H9 (cell line): Measurements from ENCODE around the gene CEP128. TPM values are rescaled to one million over a fixed set of nuclear protein-coding genes. Genes with fewer than 3 reads are reported as not detected.

Source experiments
- DNase-seq: peaks from one replicate; pipeline ENCODE4 v3.0.0-alpha.2; 2017
- H2AFZ ChIP-seq: one replicate; pipeline ENCODE4 v1.6.1; 2013; ENCODE audit warnings: mild to moderate bottlenecking, low read length, control low read depth, moderate library complexity
- H2AK5ac ChIP-seq: 2 replicates; pipeline ENCODE4 v1.6.1; 2013; ENCODE audit warnings: low read length, control low read depth, mixed read lengths; ENCODE audit not compliant: insufficient read length
- H2BK120ac ChIP-seq: one replicate; pipeline ENCODE4 v1.6.1; 2013; ENCODE audit warnings: low read depth, mild to moderate bottlenecking, low read length, control low read depth, inconsistent platforms; ENCODE audit not compliant: poor library complexity, severe bottlenecking
- H2BK12ac ChIP-seq: 2 replicates; pipeline ENCODE4 v1.6.1; 2013; ENCODE audit warnings: low read length, control low read depth, mixed read lengths, low read depth; ENCODE audit not compliant: insufficient read length
- H2BK15ac ChIP-seq: 2 replicates; pipeline ENCODE4 v1.6.1; 2013; ENCODE audit warnings: low read depth, low read length, control low read depth
- H2BK20ac ChIP-seq: one replicate; pipeline ENCODE4 v1.6.1; 2013; ENCODE audit warnings: low read depth, mild to moderate bottlenecking, low read length, control low read depth, inconsistent platforms; ENCODE audit not compliant: poor library complexity, severe bottlenecking
- H2BK5ac ChIP-seq: 2 replicates; pipeline ENCODE4 v1.6.1; 2013; ENCODE audit warnings: low read length, control low read depth, mixed read lengths; ENCODE audit not compliant: insufficient read length
- H3K14ac ChIP-seq: 2 replicates; pipeline ENCODE4 v1.6.1; 2013; ENCODE audit warnings: low read length, control low read depth; ENCODE audit not compliant: insufficient read depth
- H3K18ac ChIP-seq: 2 replicates; pipeline ENCODE4 v1.6.1; 2013; ENCODE audit warnings: low read depth, mild to moderate bottlenecking, mixed read lengths, low read length, control low read depth; ENCODE audit not compliant: insufficient read length
- H3K23ac ChIP-seq: 2 replicates; pipeline ENCODE4 v1.6.1; 2013; ENCODE audit warnings: low read length, control low read depth, mixed read lengths, low read depth; ENCODE audit not compliant: insufficient read length
- H3K23me2 ChIP-seq: 2 replicates; pipeline ENCODE4 v1.6.1; 2013; ENCODE audit warnings: low read depth, mild to moderate bottlenecking, mixed read lengths, low read length, control low read depth; ENCODE audit not compliant: insufficient read length, poor library complexity, severe bottlenecking
- H3K27ac ChIP-seq: 2 replicates; pipeline ENCODE4 v1.5.1; 2013; ENCODE audit warnings: low read length, control low read depth, mixed read lengths, low read depth; ENCODE audit not compliant: insufficient read length
- H3K27me3 ChIP-seq: 2 replicates; pipeline ENCODE4 v1.6.1; 2013; ENCODE audit warnings: low read length, control low read depth, inconsistent platforms; ENCODE audit not compliant: insufficient read depth
- H3K4ac ChIP-seq: 2 replicates; pipeline ENCODE4 v1.6.1; 2013; ENCODE audit warnings: low read depth, mild to moderate bottlenecking, control low read depth, inconsistent platforms, low read length, moderate library complexity
- H3K4me1 ChIP-seq: 2 replicates; pipeline ENCODE4 v1.6.1; 2013; ENCODE audit warnings: low read length, control low read depth, inconsistent platforms; ENCODE audit not compliant: insufficient read depth
- H3K4me2 ChIP-seq: 2 replicates; pipeline ENCODE4 v1.6.1; 2013; ENCODE audit warnings: low read length, control low read depth, mixed read lengths; ENCODE audit not compliant: insufficient read length, insufficient read depth
- H3K56ac ChIP-seq: 2 replicates; pipeline ENCODE4 v1.6.1; 2013; ENCODE audit warnings: low read depth, mild to moderate bottlenecking, mixed read lengths, low read length, control low read depth; ENCODE audit not compliant: insufficient read length
- H3K79me1 ChIP-seq: 2 replicates; pipeline ENCODE4 v1.6.1; 2013; ENCODE audit warnings: low read depth, mild to moderate bottlenecking, moderate library complexity, low read length, control low read depth, inconsistent platforms; ENCODE audit not compliant: insufficient read depth, poor library complexity, severe bottlenecking
- H3K79me2 ChIP-seq: 2 replicates; pipeline ENCODE4 v1.6.1; 2013; ENCODE audit warnings: low read length, control low read depth, inconsistent platforms; ENCODE audit not compliant: insufficient read depth
- H3K9ac ChIP-seq: 2 replicates; pipeline ENCODE4 v1.6.1; 2013; ENCODE audit warnings: low read length, control low read depth, mixed read lengths; ENCODE audit not compliant: insufficient read length; ENCODE audit errors: extremely low read depth
- H3K9me3 ChIP-seq: one replicate; pipeline ENCODE4 v1.6.1; 2013; ENCODE audit warnings: low read depth, low read length, inconsistent platforms; ENCODE audit not compliant: control insufficient read depth
- H3T11ph ChIP-seq: one replicate; pipeline ENCODE4 v1.6.1; 2013; ENCODE audit warnings: mild to moderate bottlenecking, low read length, control low read depth, inconsistent platforms
- H4K20me1 ChIP-seq: one replicate; pipeline ENCODE4 v1.6.1; 2013; ENCODE audit not compliant: control insufficient read depth, insufficient read length, insufficient read depth
- H4K5ac ChIP-seq: 2 replicates; pipeline ENCODE4 v1.6.1; 2013; ENCODE audit warnings: low read depth, mild to moderate bottlenecking, mixed read lengths, low read length, control low read depth; ENCODE audit not compliant: insufficient read length
- H4K8ac ChIP-seq: replicated peaks from 2 replicates; pipeline ENCODE4 v1.6.1; 2013; ENCODE audit warnings: low read length, control low read depth, mixed read lengths, low read depth; ENCODE audit not compliant: insufficient read length
- H4K91ac ChIP-seq: 2 replicates; pipeline ENCODE4 v1.6.1; 2013; ENCODE audit warnings: low read depth, mild to moderate bottlenecking, moderate library complexity, mixed read lengths, low read length, control low read depth; ENCODE audit not compliant: insufficient read length
- H3K27ac Mint-ChIP-seq, 3 experiments: 2 replicates in 2 of 3; 3 replicates in 1 of 3; pipeline ENCODE4 v1.8.0; 2020 to 2021; ENCODE audit warnings: mixed read lengths in 3 of 3, mild to moderate bottlenecking in 1 of 3, moderate library complexity in 1 of 3
- H3K27me3 Mint-ChIP-seq: 2 replicates; pipeline ENCODE4 v1.8.0; 2021; ENCODE audit warnings: low read depth, mild to moderate bottlenecking, moderate library complexity, mixed read lengths
- H3K36me3 Mint-ChIP-seq, 3 experiments: 2 replicates in 2 of 3; 3 replicates in 1 of 3; pipeline ENCODE4 v1.8.0; 2020 to 2021; ENCODE audit warnings: low read depth in 3 of 3, mixed read lengths in 3 of 3; ENCODE audit not compliant: insufficient read depth in 1 of 3
- H3K4me1 Mint-ChIP-seq, 2 experiments: 2 replicates each; pipeline ENCODE4 v1.8.0; 2020; ENCODE audit warnings: mixed read lengths in 2 of 2
- H3K4me3 Mint-ChIP-seq, 2 experiments: 2 replicates in 1 of 2; 3 replicates in 1 of 2; pipeline ENCODE4 v1.8.0; 2020 to 2021; ENCODE audit warnings: mild to moderate bottlenecking in 2 of 2, mixed read lengths in 2 of 2, moderate library complexity in 1 of 2
- H3K9me3 Mint-ChIP-seq, 2 experiments: 2 replicates in 1 of 2; 3 replicates in 1 of 2; pipeline ENCODE4 v1.8.0; 2020; ENCODE audit warnings: mild to moderate bottlenecking in 2 of 2, mixed read lengths in 2 of 2, moderate library complexity in 1 of 2
- WGBS: extraction: QIAGEN DNeasy Blood & Tissue Kit; methylation state at CpG from one replicate; pipeline ENCODE4 v1.1.7; 2013; ENCODE audit warnings: missing lambda C conversion rate, low lambda C conversion rate, mixed read lengths; ENCODE audit not compliant: insufficient read length; ENCODE audit errors: extremely low coverage; 5-methylcytosine and 5-hydroxymethylcytosine counted together
- total RNA-seq: library from RNA; stranded (reverse); gene quantifications from 2 replicates; pipeline ENCODE4 v1.2.1, GENCODE V29; 2021
- TF ChIP-seq, protein P1 (sequence below): fragments of 200-600 bp; sonication (generic); conservative IDR thresholded peaks from 3 replicates; pipeline ENCODE4 v1.8.0; 2021; ENCODE audit warnings: antibody characterized with exemption, mild to moderate bottlenecking

CEP128 gene
- total RNA-seq, 1 experiment from 2014 or later: 16.3 TPM

DNA sequence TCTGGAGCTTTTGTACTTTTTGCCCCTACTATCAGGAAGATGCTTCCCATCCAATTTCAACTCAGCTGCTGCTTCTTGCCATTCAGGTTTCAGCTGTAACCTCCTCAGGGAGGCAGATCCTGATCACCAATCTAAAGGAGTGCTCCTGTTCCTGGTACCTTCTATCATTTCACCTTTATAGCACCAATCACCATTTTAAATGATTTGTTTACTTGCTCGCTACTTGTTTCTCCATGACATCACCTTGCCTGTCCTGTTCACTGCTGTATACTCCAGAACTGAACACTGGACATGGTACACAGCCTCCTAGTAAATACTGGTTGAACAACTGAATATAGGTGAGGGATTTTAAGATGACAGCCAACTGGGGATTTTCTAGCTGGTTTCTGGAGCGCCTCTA, 443.0 kb downstream of the CEP128 start:
- no peak overlapping the region for H4K5ac ChIP-seq
- peak overlapping the region in 1 of 3 experiments; percentile 1; a peak in 2 of 7 replicates for H3K27ac Mint-ChIP-seq
- no peak overlapping the region for H3K4me3 Mint-ChIP-seq
- no peaks in the 10 kb centered on the region for H3K79me2 ChIP-seq
- no peaks in the 10 kb centered on the region for H3K23me2 ChIP-seq
- no peaks in the 10 kb centered on the region for H3K27me3 Mint-ChIP-seq
- H2AFZ ChIP-seq: no peak overlapping the region
- H4K20me1 ChIP-seq: no peaks in the 10 kb centered on the region
- H3K4ac ChIP-seq: no peak overlapping the region
- no peak overlapping the region for H2BK120ac ChIP-seq
- no peak overlapping the region for H3K56ac ChIP-seq
- no peak overlapping the region for H3K18ac ChIP-seq
- H3K14ac ChIP-seq: no peak overlapping the region
- TF ChIP-seq, protein P1, sequence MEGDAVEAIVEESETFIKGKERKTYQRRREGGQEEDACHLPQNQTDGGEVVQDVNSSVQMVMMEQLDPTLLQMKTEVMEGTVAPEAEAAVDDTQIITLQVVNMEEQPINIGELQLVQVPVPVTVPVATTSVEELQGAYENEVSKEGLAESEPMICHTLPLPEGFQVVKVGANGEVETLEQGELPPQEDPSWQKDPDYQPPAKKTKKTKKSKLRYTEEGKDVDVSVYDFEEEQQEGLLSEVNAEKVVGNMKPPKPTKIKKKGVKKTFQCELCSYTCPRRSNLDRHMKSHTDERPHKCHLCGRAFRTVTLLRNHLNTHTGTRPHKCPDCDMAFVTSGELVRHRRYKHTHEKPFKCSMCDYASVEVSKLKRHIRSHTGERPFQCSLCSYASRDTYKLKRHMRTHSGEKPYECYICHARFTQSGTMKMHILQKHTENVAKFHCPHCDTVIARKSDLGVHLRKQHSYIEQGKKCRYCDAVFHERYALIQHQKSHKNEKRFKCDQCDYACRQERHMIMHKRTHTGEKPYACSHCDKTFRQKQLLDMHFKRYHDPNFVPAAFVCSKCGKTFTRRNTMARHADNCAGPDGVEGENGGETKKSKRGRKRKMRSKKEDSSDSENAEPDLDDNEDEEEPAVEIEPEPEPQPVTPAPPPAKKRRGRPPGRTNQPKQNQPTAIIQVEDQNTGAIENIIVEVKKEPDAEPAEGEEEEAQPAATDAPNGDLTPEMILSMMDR: no peak
- no peak overlapping the region for H3K9ac ChIP-seq
- no peak overlapping the region for H4K8ac ChIP-seq
- no peak overlapping the region for H3K23ac ChIP-seq
- no peaks in the 10 kb centered on the region for H3K27me3 ChIP-seq
- WGBS: no CpG with 5 or more reads among the region's 2 CpGs
- H2BK12ac ChIP-seq: no peak overlapping the region
- H3K36me3 Mint-ChIP-seq: no peaks in the 10 kb centered on the region
- H2BK15ac ChIP-seq: no peak overlapping the region
- DNase-seq: no peak
- H4K91ac ChIP-seq: no peak overlapping the region
- H2AK5ac ChIP-seq: no peak overlapping the region
- no peak overlapping the region for H3T11ph ChIP-seq
- H3K4me1 ChIP-seq: no peaks in the 10 kb centered on the region
- H2BK20ac ChIP-seq: no peak overlapping the region
- H3K9me3 ChIP-seq: no peaks in the 10 kb centered on the region
- no peaks in the 10 kb centered on the region for H3K9me3 Mint-ChIP-seq
- H2BK5ac ChIP-seq: no peak overlapping the region
- no peak overlapping the region for H3K4me2 ChIP-seq
- no peaks in the 10 kb centered on the region for H3K79me1 ChIP-seq
- no peak overlapping the region for H3K27ac ChIP-seq
- no peaks in the 10 kb centered on the region for H3K4me1 Mint-ChIP-seq
